Measurements from ENCODE around the gene SCIN. TPM values are rescaled to one million over a fixed set of nuclear protein-coding genes. Genes with fewer than 3 reads are reported as not detected.

SCIN gene
- not detected in 2 replicates for polyA plus RNA-seq

GRCh38 chr7:12570534-12571461, at the start of gene SCIN:
Gene SCIN, plus strand, starts transcription at chr7:12570720. Its CDS starts 67 bp downstream, at chr7:12570787.

GRCh38 chr7:12686891-12687717, 116.6 kb downstream of the SCIN start, which contains the start of gene ARL4A:
Gene ARL4A, plus strand, starts transcription at chr7:12687633. Its CDS starts 622 bp downstream, at chr7:12688255.

Other genes starting within 250 kb of the SCIN start
- 2.6 and 7.3 TPM in 2 replicates for gene VWDE, start 166.9 kb upstream of the SCIN start, polyA plus RNA-seq
- 147 and 151 TPM in 2 replicates for gene ARL4A, start 116.9 kb downstream of the SCIN start, polyA plus RNA-seq